HEK293 (cell line): ENCODE measurements around the gene EIF4E2.

Experiments
- BCL11A ChIP-seq: fragments of 450-650 bp; formaldehyde crosslinking; IDR thresholded peaks from 2 replicates; pipeline ENCODE4 v1.5.1; 2016; ENCODE audit warnings: low read depth, missing biosample characterization, missing genetic modification characterization
- ELK4 ChIP-seq: IDR thresholded peaks from 2 replicates; pipeline ENCODE4 v1.6.1; 2011; ENCODE audit warnings: mild to moderate bottlenecking, low read depth, low read length, borderline replicate concordance
- GLI4 ChIP-seq: fragments of 450-650 bp; formaldehyde crosslinking; IDR thresholded peaks from 2 replicates; pipeline ENCODE4 v1.5.1; 2016; ENCODE audit warnings: missing biosample characterization, missing genetic modification characterization
- GLIS1 ChIP-seq: fragments of 450-650 bp; formaldehyde crosslinking; IDR thresholded peaks from 2 replicates; pipeline ENCODE4 v1.5.1; 2016; ENCODE audit warnings: missing biosample characterization, missing genetic modification characterization
- KLF16 ChIP-seq: fragments of 450-650 bp; formaldehyde crosslinking; IDR thresholded peaks from 2 replicates; pipeline ENCODE4 v1.5.1; 2017; ENCODE audit warnings: missing biosample characterization, missing genetic modification characterization
- KLF7 ChIP-seq: fragments of 450-650 bp; formaldehyde crosslinking; IDR thresholded peaks from 2 replicates; pipeline ENCODE4 v1.5.1; 2016; ENCODE audit warnings: missing biosample characterization, missing genetic modification characterization, borderline replicate concordance
- SCRT2 ChIP-seq: fragments of 450-650 bp; formaldehyde crosslinking; IDR thresholded peaks from 2 replicates; pipeline ENCODE4 v1.5.1; 2016; ENCODE audit warnings: missing biosample characterization, missing genetic modification characterization
- TCF7L2 ChIP-seq: IDR thresholded peaks from 2 replicates; pipeline ENCODE4 v1.6.1; 2011; ENCODE audit warnings: low read depth, mild to moderate bottlenecking, inconsistent platforms, low read length, moderate library complexity, borderline replicate concordance
- ZBTB21 ChIP-seq: fragments of 450-650 bp; formaldehyde crosslinking; IDR thresholded peaks from 2 replicates; pipeline ENCODE4 v1.5.1; 2017; ENCODE audit warnings: missing biosample characterization, missing genetic modification characterization
- ZNF121 ChIP-seq: fragments of 450-650 bp; formaldehyde crosslinking; IDR thresholded peaks from 2 replicates; pipeline ENCODE4 v1.5.1; 2016; ENCODE audit warnings: missing biosample characterization, missing genetic modification characterization
- ZNF132 ChIP-seq: fragments of 450-650 bp; formaldehyde crosslinking; IDR thresholded peaks from 2 replicates; pipeline ENCODE4 v1.5.1; 2017; ENCODE audit warnings: missing biosample characterization, missing genetic modification characterization, borderline replicate concordance
- ZNF155 ChIP-seq: fragments of 450-650 bp; formaldehyde crosslinking; IDR thresholded peaks from 2 replicates; pipeline ENCODE4 v1.5.1; 2016; ENCODE audit warnings: missing biosample characterization, missing genetic modification characterization
- ZNF19 ChIP-seq: fragments of 450-650 bp; formaldehyde crosslinking; IDR thresholded peaks from 2 replicates; pipeline ENCODE4; 2016; ENCODE audit warnings: missing biosample characterization, missing genetic modification characterization, low read depth
- ZNF311 ChIP-seq: fragments of 450-650 bp; formaldehyde crosslinking; IDR thresholded peaks from 2 replicates; pipeline ENCODE4 v1.5.1; 2017; ENCODE audit warnings: missing biosample characterization, missing genetic modification characterization, borderline replicate concordance
- ZNF362 ChIP-seq: fragments of 450-650 bp; formaldehyde crosslinking; IDR thresholded peaks from 2 replicates; pipeline ENCODE4 v1.5.1; 2016; ENCODE audit warnings: missing biosample characterization, missing genetic modification characterization
- ZNF433 ChIP-seq: fragments of 450-650 bp; formaldehyde crosslinking; IDR thresholded peaks from 2 replicates; pipeline ENCODE4 v1.5.1; 2016; ENCODE audit warnings: missing biosample characterization, missing genetic modification characterization, low read depth
- ZNF514 ChIP-seq: fragments of 450-650 bp; formaldehyde crosslinking; IDR thresholded peaks from 2 replicates; pipeline ENCODE4 v1.5.1; 2016; ENCODE audit warnings: missing biosample characterization, missing genetic modification characterization
- ZNF544 ChIP-seq: fragments of 450-650 bp; formaldehyde crosslinking; IDR thresholded peaks from 2 replicates; pipeline ENCODE4 v1.5.0; 2017; ENCODE audit warnings: missing biosample characterization, missing genetic modification characterization
- ZNF555 ChIP-seq: fragments of 450-650 bp; formaldehyde crosslinking; conservative IDR thresholded peaks from 2 replicates; pipeline ENCODE4 v1.5.1; 2017; ENCODE audit warnings: missing biosample characterization, mild to moderate bottlenecking, missing genetic modification characterization, inconsistent platforms
- ZNF610 ChIP-seq: fragments of 450-650 bp; formaldehyde crosslinking; IDR thresholded peaks from 2 replicates; pipeline ENCODE4 v1.5.1; 2016; ENCODE audit warnings: missing biosample characterization, missing genetic modification characterization, borderline replicate concordance
- ZNF768 ChIP-seq: fragments of 450-650 bp; formaldehyde crosslinking; IDR thresholded peaks from 2 replicates; pipeline ENCODE4 v1.5.1; 2018; ENCODE audit warnings: missing biosample characterization, mild to moderate bottlenecking, missing genetic modification characterization
- ZSCAN4 ChIP-seq: fragments of 450-650 bp; formaldehyde crosslinking; IDR thresholded peaks from 2 replicates; pipeline ENCODE4 v1.5.1; 2017; ENCODE audit warnings: missing biosample characterization, missing genetic modification characterization
- TF ChIP-seq, protein P1 (sequence below): fragments of 450-650 bp; formaldehyde crosslinking; IDR thresholded peaks from 2 replicates; pipeline ENCODE4 v1.5.1; 2016; ENCODE audit warnings: missing biosample characterization, missing genetic modification characterization
- TF ChIP-seq, protein P2 (sequence below): fragments of 450-650 bp; formaldehyde crosslinking; IDR thresholded peaks from 2 replicates; pipeline ENCODE4 v1.5.1; 2016; ENCODE audit warnings: missing biosample characterization, missing genetic modification characterization
- TF ChIP-seq, protein P3 (sequence below): fragments of 450-650 bp; formaldehyde crosslinking; IDR thresholded peaks from 2 replicates; pipeline ENCODE4 v1.5.1; 2017; ENCODE audit warnings: missing biosample characterization, missing genetic modification characterization
- TF ChIP-seq, protein P4 (sequence below): fragments of 450-650 bp; formaldehyde crosslinking; IDR thresholded peaks from 2 replicates; pipeline ENCODE4 v1.5.1; 2016; ENCODE audit warnings: missing biosample characterization, missing genetic modification characterization
- TF ChIP-seq, protein P5 (sequence below): fragments of 450-650 bp; IDR thresholded peaks from 2 replicates; pipeline ENCODE4 v1.5.1; 2018; ENCODE audit warnings: missing biosample characterization, missing genetic modification characterization

EIF4E2 gene

DNA sequence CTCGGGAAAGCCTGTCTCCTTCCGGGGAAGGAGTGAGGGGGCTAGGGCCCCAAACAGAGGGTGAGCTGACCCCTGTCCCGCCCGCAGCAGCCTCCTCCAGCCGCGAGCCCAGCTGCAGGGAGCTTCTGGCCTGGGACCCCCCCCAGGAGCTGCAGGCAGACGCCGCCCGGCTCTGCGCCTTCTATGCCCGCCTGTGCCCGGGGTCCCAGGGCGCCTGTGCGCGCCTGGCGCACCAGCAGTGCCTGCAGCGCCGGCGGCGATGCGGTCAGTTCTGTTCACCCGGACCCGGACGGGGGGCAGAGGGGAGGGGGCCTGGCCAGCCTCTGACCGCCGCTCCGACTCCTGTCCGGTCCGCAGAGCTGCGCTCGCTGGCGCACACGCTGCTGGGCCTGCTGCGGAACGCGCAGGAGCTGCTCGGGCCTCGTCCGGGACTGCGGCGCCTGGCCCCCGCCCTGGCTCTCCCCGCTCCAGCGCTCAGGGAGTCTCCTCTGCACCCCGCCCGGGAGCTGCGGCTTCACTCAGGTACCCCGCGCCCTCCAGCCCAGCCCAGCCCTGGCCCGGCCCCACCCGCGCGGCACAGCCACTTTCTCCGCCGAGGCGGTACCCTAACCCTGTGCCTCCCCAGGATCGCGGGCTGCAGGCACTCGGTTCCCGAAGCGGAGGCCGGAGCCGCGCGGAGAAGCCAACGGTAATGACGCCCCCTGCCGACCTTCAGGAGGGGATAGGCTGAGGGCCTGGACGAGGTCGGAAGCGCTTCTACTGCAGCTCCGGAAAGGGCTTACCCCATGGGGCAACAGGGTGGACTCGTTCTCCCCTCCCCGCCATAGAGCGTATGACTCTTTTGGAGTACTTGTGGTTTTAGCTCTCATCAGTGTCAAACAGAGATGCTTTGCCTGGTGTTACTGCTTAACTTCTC, 26.5 kb upstream of the EIF4E2 start (continued):
- no peak for TF ChIP-seq ZNF311 (tag by site-specific recombination)
- TF ChIP-seq ZNF362 (tag by site-specific recombination) = no peak
- no peak for TF ChIP-seq ZNF514
- no peak for TF ChIP-seq ZNF121 (tag by site-specific recombination)
- no peak for TF ChIP-seq ZNF19 (tag by site-specific recombination)
- no peak for TF ChIP-seq ZBTB21
- TF ChIP-seq ZNF132 = no peak
- TF ChIP-seq, protein P1, sequence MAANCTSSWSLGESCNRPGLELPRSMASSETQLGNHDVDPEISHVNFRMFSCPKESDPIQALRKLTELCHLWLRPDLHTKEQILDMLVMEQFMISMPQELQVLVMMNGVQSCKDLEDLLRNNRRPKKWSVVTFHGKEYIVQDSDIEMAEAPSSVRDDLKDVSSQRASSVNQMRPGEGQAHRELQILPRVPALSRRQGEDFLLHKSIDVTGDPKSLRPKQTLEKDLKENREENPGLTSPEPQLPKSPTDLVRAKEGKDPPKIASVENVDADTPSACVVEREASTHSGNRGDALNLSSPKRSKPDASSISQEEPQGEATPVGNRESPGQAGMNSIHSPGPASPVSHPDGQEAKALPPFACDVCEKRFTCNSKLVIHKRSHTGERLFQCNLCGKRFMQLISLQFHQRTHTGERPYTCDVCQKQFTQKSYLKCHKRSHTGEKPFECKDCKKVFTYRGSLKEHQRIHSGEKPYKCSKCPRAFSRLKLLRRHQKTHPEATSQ (tag by site-specific recombination) = no peak
- TF ChIP-seq KLF16 (tag by site-specific recombination) = no peak
- TF ChIP-seq ZNF433 (tag by site-specific recombination) = no peak
- TF ChIP-seq, protein P2, sequence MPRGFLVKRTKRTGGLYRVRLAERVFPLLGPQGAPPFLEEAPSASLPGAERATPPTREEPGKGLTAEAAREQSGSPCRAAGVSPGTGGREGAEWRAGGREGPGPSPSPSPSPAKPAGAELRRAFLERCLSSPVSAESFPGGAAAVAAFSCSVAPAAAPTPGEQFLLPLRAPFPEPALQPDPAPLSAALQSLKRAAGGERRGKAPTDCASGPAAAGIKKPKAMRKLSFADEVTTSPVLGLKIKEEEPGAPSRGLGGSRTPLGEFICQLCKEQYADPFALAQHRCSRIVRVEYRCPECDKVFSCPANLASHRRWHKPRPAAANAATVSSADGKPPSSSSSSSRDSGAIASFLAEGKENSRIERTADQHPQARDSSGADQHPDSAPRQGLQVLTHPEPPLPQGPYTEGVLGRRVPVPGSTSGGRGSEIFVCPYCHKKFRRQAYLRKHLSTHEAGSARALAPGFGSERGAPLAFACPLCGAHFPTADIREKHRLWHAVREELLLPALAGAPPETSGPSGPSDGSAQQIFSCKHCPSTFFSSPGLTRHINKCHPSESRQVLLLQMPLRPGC = no peak
- TF ChIP-seq, protein P3, sequence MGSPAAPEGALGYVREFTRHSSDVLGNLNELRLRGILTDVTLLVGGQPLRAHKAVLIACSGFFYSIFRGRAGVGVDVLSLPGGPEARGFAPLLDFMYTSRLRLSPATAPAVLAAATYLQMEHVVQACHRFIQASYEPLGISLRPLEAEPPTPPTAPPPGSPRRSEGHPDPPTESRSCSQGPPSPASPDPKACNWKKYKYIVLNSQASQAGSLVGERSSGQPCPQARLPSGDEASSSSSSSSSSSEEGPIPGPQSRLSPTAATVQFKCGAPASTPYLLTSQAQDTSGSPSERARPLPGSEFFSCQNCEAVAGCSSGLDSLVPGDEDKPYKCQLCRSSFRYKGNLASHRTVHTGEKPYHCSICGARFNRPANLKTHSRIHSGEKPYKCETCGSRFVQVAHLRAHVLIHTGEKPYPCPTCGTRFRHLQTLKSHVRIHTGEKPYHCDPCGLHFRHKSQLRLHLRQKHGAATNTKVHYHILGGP (tag by site-specific recombination) = no peak
- TF ChIP-seq, protein P4, sequence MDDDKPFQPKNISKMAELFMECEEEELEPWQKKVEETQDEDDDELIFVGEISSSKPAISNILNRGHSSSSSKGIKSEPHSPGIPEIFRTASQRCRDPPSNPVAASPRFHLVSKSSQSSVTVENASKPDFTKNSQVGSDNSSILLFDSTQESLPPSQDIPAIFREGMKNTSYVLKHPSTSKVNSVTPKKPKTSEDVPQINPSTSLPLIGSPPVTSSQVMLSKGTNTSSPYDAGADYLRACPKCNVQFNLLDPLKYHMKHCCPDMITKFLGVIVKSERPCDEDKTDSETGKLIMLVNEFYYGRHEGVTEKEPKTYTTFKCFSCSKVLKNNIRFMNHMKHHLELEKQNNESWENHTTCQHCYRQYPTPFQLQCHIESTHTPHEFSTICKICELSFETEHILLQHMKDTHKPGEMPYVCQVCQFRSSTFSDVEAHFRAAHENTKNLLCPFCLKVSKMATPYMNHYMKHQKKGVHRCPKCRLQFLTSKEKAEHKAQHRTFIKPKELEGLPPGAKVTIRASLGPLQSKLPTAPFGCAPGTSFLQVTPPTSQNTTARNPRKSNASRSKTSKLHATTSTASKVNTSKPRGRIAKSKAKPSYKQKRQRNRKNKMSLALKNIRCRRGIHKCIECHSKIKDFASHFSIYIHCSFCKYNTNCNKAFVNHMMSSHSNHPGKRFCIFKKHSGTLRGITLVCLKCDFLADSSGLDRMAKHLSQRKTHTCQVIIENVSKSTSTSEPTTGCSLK (tag by site-specific recombination) = no peak
- TF ChIP-seq ELK4 = no peak
- TF ChIP-seq GLIS1 (tag by site-specific recombination) = peak; percentile 41
- TF ChIP-seq TCF7L2 = no peak
- TF ChIP-seq ZSCAN4 (tag by site-specific recombination) = no peak
- no peak for TF ChIP-seq ZNF768 (tag by site-specific recombination)
- no peak for TF ChIP-seq KLF7 (tag by site-specific recombination)
- TF ChIP-seq ZNF610 (tag by site-specific recombination) = no peak
- TF ChIP-seq ZNF155 = no peak
- TF ChIP-seq, protein P5, sequence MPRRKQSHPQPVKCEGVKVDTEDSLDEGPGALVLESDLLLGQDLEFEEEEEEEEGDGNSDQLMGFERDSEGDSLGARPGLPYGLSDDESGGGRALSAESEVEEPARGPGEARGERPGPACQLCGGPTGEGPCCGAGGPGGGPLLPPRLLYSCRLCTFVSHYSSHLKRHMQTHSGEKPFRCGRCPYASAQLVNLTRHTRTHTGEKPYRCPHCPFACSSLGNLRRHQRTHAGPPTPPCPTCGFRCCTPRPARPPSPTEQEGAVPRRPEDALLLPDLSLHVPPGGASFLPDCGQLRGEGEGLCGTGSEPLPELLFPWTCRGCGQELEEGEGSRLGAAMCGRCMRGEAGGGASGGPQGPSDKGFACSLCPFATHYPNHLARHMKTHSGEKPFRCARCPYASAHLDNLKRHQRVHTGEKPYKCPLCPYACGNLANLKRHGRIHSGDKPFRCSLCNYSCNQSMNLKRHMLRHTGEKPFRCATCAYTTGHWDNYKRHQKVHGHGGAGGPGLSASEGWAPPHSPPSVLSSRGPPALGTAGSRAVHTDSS (tag by site-specific recombination) = no peak
- TF ChIP-seq ZNF555 (tag by site-specific recombination) = no peak
- TF ChIP-seq ZNF544 = no peak
- TF ChIP-seq GLI4 (tag by site-specific recombination) = no peak
- peak; percentile 53 for TF ChIP-seq SCRT2
- TF ChIP-seq BCL11A (tag by site-specific recombination) = 0 out of 2 replicates have a peak, but pooled peaks have one; percentile 47
